ENCODE measurements around the gene SLC2A4.
A peak's percentile ranks its signal among the peaks of the same experiment; 100 is the strongest.
"Not testable (repeated sequence)": the region's sequence is repeated elsewhere in the genome, so short reads cannot be mapped to it uniquely, and the experiment has no call there.

SLC2A4 gene

GRCh38 chr17:7326186-7326585, 44.7 kb downstream of the SLC2A4 start:
- DNase-seq: no peak

GRCh38 chr17:7327056-7327455, 45.5 kb downstream of the SLC2A4 start:
- DNase-seq: no peak

GRCh38 chr17:7327501-7327900, 46.0 kb downstream of the SLC2A4 start:
- DNase-seq: no peak

- DNase-seq: no peak
Observed at GRCh38 chr17:7328009-7328408, 46.5 kb downstream of the SLC2A4 start.

- no peak for DNase-seq
Observed at GRCh38 chr17:7328840-7329373, 47.4 kb downstream of the SLC2A4 start, which contains the start of gene NEURL4. Gene NEURL4 (minus strand): TSS chr17:7329335. CDS start chr17:7329312, 23 bp downstream.

GRCh38 chr17:7329374-7329996, 48.0 kb downstream of the SLC2A4 start:
- peak; percentile 99 for DNase-seq

- DNase-seq: peak; percentile 80
Observed at GRCh38 chr17:7329997-7330637, 48.6 kb downstream of the SLC2A4 start.

- DNase-seq: no peak
Observed at GRCh38 chr17:7330638-7331015, 49.1 kb downstream of the SLC2A4 start.

GRCh38 chr17:7332111-7332510, 50.6 kb downstream of the SLC2A4 start:
- no peak for DNase-seq

- DNase-seq: not testable (repeated sequence)
Observed at GRCh38 chr17:7332600-7333069, 51.1 kb downstream of the SLC2A4 start.

- no peak for DNase-seq
Observed at GRCh38 chr17:7334938-7335538, 53.5 kb downstream of the SLC2A4 start.

GRCh38 chr17:7335765-7336164, 54.2 kb downstream of the SLC2A4 start:
- not testable (repeated sequence) for DNase-seq

- no peak for DNase-seq
Observed at GRCh38 chr17:7336240-7337175, 55.0 kb downstream of the SLC2A4 start, which contains the start of gene ACAP1. Gene ACAP1 (plus strand): TSS chr17:7336529. CDS start chr17:7336735, 206 bp downstream.

- DNase-seq: not testable (repeated sequence)
Observed at GRCh38 chr17:7337600-7337999, 56.1 kb downstream of the SLC2A4 start.
